Measurements from ENCODE around the gene SOX30. TPM values are rescaled to one million over a fixed set of nuclear protein-coding genes. Genes with fewer than 3 reads are reported as not detected.

The SOX30 gene
- total RNA-seq, 1 donor from 2014 or later, result 0.11 TPM

DNA sequence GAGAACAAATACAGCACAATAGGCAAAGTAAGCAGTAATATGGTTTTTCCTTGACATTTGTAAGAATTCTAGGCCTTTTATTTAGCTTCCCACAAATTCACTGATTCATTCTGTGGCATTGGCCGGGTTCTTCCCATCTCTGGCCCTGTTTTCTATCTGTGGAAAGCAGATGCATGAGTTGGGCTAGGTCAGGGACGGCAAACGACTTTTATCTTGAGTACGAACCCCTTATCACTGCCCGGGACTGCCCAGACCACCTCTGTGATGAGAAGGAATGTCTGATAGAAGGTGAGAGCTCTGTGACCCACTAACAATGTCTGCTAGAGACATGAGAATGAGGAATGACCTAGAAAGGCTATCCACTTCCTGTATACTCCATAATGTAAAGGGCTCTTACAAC is 41.2 kb downstream of the SOX30 start:
- intact Hi-C loops (cut with micrococcal nuclease), result no loop called here

DNA sequence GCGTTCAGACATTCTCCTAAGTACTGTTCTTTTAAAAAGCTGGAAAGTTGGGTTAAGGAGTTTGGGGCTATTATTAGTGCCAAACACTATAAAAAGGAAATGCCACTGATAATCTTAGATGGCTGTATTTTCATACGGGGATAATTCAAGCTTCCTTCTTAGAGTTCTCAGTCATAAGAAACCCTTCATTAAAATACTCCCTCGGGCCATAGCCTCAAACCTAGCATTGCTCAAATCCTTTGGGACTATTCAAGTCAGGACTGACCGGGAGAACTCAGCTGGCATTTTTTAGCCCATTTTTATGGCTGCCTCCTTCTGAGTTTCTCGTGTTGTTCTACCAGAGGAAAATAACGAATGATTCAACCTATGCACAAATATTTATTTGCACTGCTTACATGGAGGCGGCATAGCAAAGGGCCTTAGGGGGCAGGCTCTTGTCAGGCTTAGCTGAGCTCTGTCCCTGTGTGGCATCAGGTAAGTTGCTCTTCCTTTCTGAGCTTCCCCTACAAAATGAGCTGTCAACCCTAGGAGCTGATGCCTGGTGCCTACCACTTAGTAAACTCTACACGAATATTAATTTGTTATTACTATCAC is 43.2 kb downstream of the SOX30 start:
- intact Hi-C loops (cut with micrococcal nuclease), result loop anchor here (10.0 kb wide), 1 partner anchor 584 kb away; no protein-coding TSS in a partner anchor

DNA sequence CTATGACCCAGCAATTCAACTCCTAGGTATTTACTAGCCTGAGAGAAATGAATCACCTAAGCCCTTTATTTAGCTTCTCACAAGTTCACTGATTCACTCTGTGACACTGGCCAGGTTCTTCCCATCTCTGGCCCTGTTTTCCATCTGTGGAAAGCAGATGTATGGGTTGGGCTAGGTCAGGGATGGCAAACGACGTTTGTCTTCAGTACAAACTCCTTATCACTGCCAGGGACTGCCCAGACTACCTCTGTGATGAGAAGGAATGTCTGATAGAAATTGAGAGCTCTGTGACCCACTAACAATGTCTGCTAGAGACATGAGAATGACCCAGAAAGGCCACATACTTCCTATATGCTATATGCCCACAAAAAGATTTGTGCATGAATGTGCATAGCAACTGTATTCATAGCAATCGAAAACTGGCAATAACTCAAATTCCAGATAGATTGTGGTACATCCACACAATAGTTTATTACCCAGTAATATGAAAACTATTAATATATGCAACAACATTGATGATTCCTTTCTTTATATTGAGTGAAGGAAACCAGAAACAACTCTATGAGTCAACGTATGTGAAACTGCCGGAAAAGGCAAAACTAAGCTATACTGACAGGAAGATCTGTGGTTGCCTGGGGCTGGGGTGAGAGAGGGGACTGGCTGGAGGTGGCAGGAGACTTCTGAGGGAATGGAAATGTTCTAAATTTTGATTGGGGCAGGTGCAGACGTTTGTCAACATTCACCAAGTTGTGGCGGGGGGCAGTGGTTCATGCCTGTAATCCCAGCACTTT is 44.7 kb downstream of the SOX30 start:
- intact Hi-C loops (cut with micrococcal nuclease), result loop anchor here (1.0 to 10.0 kb wide), 2 partner anchors 63 to 583 kb away; no protein-coding TSS in a partner anchor

DNA sequence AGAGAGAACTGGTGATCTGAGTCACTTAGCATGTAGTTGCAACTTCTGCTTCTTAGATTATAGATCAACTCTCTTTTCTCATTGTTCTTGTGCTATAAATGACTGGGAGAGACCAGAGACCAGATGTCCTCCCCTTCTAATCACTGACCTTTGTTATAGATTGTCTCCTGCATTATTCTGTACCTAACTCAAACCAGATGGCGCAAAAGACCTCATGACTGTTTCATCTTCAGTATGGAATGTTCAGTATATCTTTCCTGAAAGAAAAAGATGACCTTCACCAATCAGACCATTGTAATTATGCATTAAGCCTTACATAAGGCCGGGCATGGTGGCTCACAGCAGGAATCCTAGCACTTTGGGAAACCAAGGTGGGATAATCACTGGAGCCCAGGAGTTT is 46.2 kb downstream of the SOX30 start:
- intact Hi-C loops (cut with micrococcal nuclease), result loop anchor here (10.0 kb wide), 1 partner anchor 581 kb away; no protein-coding TSS in a partner anchor

DNA sequence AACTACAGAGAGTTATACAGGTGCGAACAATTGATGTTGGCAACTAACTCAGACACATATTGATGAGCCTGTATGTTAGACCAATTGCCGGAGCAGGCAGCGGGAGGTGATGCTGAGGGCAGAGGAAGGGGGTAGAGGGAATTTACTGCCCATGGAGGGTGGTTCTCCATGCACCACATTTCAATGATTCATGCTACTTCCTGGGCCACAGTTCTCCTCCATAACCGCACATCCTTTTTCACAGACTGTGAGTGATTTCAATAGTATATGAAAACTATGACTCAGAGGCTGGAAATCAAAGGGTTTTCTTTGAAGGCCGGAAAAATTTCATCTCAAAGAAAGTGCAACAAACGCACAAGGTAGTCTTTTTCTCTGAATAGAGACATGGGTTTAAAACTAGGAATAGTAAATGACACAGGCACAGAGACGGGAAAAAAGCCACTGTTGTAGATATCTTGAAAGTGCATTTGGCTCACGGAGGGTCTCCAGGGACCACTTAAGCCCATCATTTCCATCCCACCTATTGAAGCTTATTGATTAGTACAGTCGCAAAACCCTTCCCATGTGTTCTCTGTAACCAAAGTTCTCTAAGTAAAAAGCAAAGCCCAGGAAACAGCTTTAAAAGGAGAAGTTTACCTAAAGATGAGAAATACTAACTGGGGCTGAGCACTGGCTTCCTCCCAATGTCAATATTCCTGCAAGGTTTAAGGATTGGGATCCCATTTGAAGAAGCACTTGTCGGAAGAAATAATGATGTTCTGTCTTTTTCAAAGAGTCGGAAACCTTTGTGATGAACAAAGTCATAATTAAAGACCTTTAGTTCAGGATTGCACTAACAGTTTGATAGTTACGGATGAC is 48.7 kb downstream of the SOX30 start:
- intact Hi-C loops (cut with micrococcal nuclease), result loop anchor here (1.0 to 10.0 kb wide), 9 partner anchors 21 to 579 kb away; partner anchors contain the start of genes CYFIP2 and LSM11

DNA sequence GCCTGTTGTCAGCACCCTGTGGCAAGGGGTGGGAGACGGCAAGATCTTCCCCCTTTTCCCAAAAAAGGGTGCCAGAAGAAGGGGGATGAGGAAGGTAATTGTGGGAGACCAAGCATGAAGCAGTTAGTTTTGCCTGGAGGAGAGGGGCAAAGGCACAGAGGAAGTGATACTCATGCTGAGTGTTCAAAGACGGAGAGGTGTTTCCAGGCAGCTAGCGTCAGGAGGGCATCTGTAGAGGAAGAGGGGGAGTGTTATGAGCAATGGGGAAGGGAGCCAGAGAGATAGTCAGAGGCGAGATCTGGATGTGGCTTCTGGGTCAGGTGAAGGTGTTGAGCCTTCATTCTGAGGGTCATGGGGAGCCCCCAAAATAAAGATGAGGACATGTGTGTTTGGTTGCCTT is 49.7 kb downstream of the SOX30 start:
- intact Hi-C loops (cut with micrococcal nuclease), result loop anchor here (2.0 to 10.0 kb wide), 8 partner anchors 20 to 578 kb away; partner anchors contain the start of genes CYFIP2 and LSM11

DNA sequence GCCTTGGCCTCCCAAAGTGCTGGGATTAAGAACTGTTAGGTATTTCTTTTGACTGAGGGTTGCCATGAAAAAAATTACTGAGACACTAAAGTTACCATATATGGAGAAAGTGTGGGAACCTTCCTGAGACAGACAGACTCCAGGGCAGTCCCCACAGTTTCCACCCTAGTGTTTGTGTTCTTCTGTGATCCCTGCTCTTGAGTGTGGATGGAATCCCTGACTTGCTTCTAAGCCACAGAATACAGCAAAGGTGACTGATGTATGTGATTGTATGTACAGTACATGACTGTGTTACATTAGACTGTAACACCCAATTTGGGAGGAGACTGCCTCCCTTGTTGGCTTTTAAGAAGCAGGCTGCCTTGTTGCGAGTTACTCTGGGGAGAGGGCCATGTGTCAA is 52.0 kb downstream of the SOX30 start:
- intact Hi-C loops (cut with micrococcal nuclease), result loop anchor here (5.0 to 10.0 kb wide), 4 partner anchors 117 to 575 kb away; partner anchors contain the start of gene CYFIP2

DNA sequence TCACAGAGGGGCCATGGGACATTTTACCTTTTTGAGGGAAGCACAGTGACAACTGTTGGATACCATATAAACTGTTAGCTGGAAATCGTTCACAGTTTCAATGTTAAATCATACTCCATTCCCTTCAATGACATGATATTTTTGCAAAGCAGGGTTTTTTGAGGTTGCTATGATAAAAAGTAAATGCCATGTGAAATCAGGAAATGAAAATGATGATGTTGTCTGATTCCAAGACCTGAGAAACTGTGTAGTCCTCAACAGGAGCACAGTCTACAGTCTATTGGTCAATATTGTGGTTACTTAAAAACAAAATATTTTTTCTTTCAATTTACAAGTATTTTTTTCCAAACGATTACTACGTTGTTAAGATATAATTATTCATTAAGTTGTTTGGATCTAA is 52.7 kb downstream of the SOX30 start:
- intact Hi-C loops (cut with micrococcal nuclease), result no loop called here

DNA sequence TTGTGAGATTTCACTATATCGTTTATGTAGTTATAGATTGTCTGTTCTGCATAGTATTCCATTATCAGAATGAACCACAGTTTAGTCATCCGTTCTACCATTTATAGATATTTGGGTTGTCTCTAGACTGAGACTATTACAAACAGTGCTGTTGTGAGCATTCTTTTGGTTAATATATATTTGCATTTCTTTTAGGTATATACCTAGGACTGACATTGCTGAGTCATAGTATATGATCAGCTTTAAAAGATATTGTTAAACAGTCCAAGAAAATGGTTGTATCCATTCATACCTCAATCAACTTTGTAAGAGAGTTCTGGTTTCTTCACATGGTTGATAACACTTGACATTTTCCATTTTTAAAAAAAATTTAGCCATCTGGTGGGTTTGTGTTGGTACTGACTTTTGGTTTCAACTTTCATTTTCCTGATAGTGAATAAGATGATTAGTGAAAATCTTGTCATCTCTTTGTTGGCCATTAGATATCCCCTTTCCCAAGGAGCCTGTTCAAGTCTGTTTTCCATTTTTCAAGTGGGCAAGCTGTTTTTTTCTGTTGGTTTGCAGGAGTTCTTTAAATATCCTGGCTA is 53.8 kb downstream of the SOX30 start:
- intact Hi-C loops (cut with micrococcal nuclease), result loop anchor here (1.0 kb wide), 1 partner anchor 23 kb away; the partner anchor contains the start of gene ADAM19

DNA sequence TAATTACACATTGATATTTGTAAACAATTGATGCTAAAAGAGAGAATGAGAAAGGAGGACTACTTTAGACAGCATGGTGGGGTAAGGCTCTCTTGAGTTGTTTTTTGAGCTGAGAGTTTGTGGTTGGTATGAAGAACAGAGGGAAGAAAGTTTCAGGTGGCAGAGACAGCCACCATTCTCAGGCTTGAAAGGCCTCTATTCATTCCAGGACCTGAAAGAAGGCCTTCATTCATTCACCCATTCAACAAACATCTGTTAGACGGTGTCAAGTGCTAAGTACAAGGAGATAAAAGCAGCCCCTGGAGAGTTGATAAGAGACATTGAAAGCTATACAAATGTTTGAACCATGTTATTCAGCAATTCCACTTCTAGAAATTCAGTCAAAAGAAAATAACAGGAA is 55.0 kb downstream of the SOX30 start:
- intact Hi-C loops (cut with micrococcal nuclease), result no loop called here

DNA sequence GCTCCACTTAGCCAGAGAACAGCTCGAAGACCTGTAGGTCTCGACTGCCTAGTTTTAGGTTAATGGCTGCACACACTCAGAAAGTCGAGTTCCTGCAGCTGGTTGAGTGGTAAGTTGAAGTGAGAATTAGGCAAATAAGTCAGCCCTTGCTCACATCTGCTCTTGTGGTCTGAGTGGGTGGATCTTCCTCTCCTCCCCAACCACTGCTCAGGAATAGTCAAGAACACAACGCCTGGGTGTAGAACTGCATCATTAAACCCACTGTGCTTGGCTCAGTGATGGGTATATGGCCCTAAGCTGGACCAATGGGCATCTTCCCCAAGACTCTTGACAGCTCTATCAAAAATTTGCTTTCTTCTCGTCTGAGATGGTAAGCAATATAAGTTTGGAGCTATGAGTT is 55.8 kb downstream of the SOX30 start:
- intact Hi-C loops (cut with micrococcal nuclease), result no loop called here

DNA sequence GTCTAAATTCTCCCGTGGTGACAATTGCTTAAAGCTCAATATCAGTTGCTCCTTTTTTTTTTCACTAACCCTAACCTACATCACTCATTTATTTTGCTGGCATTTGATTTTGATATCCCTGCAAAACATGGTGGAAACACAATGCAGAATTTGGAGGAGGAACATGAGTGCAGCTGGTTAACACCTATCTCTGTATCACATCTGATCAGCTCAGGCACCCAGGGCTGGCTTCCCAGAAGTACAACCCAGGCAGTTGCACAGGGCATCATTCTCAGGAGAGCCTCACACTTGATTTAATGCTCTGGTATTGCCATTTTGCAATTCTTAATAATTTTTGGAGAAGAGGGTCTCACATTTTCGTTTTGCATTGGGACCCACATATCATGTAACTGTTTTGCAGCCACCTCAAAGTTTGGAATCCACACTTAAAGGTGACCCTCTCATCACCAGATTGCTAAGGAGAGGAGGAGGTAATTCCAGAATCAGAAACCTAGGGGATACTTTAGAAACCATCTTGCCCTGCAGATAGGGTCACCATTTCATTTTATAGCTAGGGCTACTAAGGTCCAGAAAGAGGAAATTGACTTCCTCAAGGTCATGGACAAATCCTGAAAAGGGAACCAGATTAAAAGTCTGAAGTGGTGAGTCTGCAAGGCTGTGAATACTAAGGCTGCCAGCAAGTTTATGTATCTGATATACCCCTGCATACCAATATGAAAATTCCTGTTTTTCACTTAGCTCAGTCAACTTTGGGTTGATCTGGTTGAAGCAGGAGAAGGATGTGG is 57.4 kb downstream of the SOX30 start:
- intact Hi-C loops (cut with micrococcal nuclease), result no loop called here

DNA sequence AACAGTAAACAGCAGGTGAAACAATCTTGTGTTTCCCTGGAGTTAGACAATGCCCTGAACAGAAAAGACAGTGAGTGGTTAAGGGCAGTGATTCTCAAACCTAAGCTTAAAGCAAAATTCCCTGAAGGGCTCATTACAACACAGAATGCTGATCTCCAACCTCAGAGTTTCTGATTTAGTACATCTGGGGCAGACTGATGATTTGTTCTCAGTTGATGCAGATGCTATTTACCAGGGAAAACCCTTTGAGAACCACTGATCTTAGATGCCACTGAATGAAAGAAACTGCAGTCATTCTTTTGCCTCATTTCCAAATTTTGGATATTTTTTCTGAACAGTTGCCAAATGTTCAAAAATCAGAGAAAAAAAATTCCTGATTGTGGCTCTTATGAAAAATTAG is 58.0 kb downstream of the SOX30 start:
- intact Hi-C loops (cut with micrococcal nuclease), result no loop called here

DNA sequence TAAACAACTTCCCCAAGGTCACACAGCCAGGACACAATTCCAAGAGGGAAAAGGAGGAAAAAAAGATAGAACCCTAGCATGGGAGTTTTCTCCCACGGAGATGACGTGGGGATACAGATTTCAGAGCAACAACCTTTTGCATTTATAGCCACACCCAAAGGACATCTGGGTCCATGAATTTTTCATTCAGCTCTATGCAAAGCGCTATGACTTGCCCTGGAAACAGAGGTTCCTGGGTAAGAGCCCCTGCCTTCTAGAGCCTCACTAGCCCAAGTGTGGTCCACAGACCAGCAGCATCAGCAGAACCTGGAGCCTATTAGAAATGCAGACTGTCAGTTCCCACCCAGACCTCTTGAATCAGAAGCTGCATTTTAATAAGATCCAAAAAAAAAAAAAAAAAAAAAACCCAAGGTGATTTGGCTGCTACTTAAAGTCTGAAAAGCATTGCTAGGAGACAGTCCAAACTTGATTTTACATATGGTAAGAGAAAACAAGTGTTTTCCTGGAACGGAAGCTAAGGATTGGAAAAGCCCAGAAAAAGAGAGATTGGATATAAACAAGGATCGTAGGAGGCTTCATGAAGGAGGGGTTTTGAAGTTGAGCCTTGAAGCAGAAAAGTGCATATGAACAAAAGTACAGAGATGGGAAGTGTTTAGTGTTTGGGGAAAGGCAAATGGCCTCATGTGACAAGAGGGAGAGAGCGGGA is 59.0 kb downstream of the SOX30 start:
- intact Hi-C loops (cut with micrococcal nuclease), result no loop called here

DNA sequence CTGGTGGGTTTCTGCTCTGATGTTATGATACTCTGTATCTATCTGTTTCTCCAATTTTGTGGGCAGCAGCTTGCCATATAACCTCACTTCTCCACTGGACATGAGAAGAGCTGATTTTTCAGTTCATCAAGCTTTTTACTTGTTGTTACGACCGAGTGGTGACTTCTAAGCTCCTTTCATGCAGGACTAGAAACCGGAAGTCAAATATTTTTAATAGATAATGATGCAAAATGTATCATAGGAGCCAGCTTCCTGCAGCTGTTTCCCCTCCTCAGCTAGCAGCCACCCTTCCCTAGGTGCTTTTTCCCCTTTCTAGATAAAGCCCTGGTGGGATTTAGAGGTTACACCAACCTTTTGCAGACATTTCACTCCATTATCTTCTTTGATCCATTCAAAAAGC is 59.6 kb downstream of the SOX30 start:
- intact Hi-C loops (cut with micrococcal nuclease), result no loop called here

DNA sequence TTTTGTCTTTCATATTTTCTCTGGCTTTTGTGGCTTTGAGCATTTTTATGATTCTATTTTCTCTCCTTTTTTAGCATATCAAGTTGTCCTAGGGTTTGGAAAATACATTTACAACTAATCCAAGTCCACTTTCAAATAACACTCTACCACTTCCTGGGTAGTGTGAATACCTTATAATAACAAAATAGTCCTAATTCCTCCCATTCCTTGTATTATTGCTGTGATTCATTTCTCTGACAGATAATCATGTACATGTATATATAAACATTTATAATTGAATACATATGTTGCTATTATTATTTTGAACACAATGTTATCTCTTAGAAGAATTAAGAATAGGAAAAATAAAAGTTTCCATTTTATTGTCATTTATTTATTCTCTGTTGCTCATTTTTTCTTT is 61.8 kb downstream of the SOX30 start:
- intact Hi-C loops (cut with micrococcal nuclease), result no loop called here

DNA sequence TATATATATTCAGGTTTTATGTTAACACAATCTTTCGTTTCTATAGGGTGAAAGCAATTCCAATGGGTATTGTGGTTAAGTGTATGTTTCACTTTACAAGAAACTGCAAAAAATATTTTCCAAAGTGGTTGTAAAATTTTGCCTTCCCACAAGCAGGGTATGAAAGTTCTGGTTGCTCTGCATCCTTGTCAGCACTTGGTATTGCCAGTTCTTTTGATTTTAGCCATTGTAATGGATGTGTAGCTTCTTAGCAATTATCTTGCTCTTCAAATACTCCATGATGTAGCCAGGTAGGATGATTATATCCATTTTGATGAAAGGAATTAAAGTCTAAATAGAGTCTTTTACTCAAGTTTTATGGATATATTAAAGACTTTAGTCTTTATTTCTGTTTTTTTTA is 67.6 kb downstream of the SOX30 start:
- intact Hi-C loops (cut with micrococcal nuclease), result no loop called here

DNA sequence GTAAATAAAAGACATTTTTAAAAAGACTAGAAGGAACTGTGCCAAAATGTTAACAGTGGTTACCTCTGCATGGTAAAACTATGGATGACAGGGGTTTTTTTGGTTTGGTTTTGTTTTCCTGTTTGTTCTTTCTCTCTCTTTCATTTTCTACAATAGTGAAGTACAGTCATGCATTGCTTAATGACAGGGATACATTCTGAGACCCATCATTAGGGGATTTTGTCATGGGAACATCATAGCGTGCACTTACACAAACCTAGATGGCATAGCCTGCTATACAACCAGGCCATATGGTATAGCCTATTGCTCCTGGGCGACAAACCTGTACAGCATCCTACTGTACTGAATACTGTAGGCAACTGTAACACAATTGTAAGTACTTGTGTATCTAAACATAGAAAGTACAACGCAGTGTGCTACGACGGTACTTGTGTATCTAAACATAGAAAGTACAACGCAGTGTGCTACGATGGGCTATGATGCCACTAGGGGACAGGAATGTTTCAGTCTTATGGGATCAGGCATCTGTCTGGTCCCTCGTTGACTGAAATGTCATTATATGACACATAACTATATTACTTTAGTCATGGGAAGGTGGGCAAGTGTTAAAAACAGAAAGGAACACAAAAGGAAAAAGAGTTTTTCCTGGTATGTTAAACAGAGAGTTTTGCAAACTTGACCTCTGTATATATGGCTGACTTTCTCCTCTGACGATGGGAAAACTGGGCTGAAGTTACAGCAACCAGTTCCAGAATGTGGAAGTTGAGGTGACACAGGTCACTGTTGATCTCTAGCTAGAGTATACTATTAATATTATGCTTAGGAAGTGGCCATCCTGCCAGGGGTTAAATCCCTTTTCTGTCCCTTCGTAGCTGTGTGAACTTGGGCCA is 69.3 kb downstream of the SOX30 start:
- intact Hi-C loops (cut with micrococcal nuclease), result loop anchor here (2.0 kb wide), 1 partner anchor 20 kb away; no protein-coding TSS in a partner anchor

DNA sequence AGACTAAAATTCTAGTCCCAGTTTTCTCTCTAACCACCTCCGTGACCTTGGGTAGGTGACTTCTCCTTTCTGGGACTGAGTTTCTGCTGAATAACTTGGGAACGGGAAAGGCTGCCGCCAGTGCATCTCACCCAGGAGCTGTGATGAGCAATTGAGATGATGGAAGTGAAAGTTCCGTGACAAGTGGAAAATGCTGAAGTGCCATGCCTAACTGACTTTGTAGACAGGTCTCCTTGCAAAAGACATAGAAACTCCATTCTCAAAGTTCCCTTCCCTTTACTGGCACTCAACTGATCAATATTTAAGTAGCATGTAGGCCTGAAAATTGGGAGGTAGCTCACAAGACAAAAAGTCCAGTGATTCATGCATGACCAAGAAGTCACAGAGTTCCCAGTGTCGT is 70.3 kb downstream of the SOX30 start:
- intact Hi-C loops (cut with micrococcal nuclease), result loop anchor here (2.0 kb wide), 1 partner anchor 21 kb away; no protein-coding TSS in a partner anchor
